GM18505 (cell line): ENCODE measurements around the gene EPS8.

ENCODE experiments used
- ATAC-seq: cut with Tn5 transposase; IDR thresholded peaks from one replicate; pipeline ENCODE4 v1.9.1; 2021; ENCODE audit not compliant: unreplicated experiment
- POLR2A ChIP-seq: IDR thresholded peaks from 4 replicates; pipeline ENCODE4 v1.6.1; 2011; ENCODE audit warnings: borderline replicate concordance; ENCODE audit not compliant: insufficient read depth, insufficient read length; ENCODE audit errors: extremely low read depth

The EPS8 gene

GRCh38 chr12:15787778-15788177, 1.4 kb downstream of the EPS8 start:
- TF ChIP-seq POLR2A = no peak
- no peak for ATAC-seq

GRCh38 chr12:15786772-15787171, 2.4 kb downstream of the EPS8 start:
- TF ChIP-seq POLR2A = no peak

GRCh38 chr12:15783288-15783687, 5.9 kb downstream of the EPS8 start:
- no peak for TF ChIP-seq POLR2A
- ATAC-seq = no peak

More at GRCh38 chr12:15786772-15787171, 2.4 kb downstream of the EPS8 start:
- no peak for ATAC-seq

GRCh38 chr12:15782667-15783066, 6.5 kb downstream of the EPS8 start:
- no peak for TF ChIP-seq POLR2A
- no peak for ATAC-seq

GRCh38 chr12:15779925-15780324, 9.3 kb downstream of the EPS8 start:
- ATAC-seq = no peak
- TF ChIP-seq POLR2A = no peak

- no peak for ATAC-seq
- no peak for TF ChIP-seq POLR2A
These were observed 11.1 kb downstream of the EPS8 start for GRCh38 chr12:15778126-15778525.

- TF ChIP-seq POLR2A = no peak
- no peak for ATAC-seq
These were observed 11.7 kb downstream of the EPS8 start for GRCh38 chr12:15777355-15778012.

- TF ChIP-seq POLR2A = no peak
- ATAC-seq = no peak
These were observed 12.7 kb downstream of the EPS8 start for GRCh38 chr12:15776532-15776931.

GRCh38 chr12:15774819-15775218, 14.4 kb downstream of the EPS8 start:
- TF ChIP-seq POLR2A = no peak
- ATAC-seq = no peak

- TF ChIP-seq POLR2A = no peak
- ATAC-seq = no peak
These were observed 16.7 kb downstream of the EPS8 start for GRCh38 chr12:15772405-15773018.

GRCh38 chr12:15770581-15770980, 18.6 kb downstream of the EPS8 start:
- no peak for ATAC-seq
- TF ChIP-seq POLR2A = no peak

GRCh38 chr12:15770021-15770420, 19.2 kb downstream of the EPS8 start:
- TF ChIP-seq POLR2A = no peak
- ATAC-seq = no peak

- ATAC-seq = no peak
- no peak for TF ChIP-seq POLR2A
These were observed 19.6 kb downstream of the EPS8 start for GRCh38 chr12:15769586-15769985.

GRCh38 chr12:15767301-15767700, 21.9 kb downstream of the EPS8 start:
- no peak for ATAC-seq
- no peak for TF ChIP-seq POLR2A
